ENCODE measurements around the gene LRCH4.

The LRCH4 gene

DNA sequence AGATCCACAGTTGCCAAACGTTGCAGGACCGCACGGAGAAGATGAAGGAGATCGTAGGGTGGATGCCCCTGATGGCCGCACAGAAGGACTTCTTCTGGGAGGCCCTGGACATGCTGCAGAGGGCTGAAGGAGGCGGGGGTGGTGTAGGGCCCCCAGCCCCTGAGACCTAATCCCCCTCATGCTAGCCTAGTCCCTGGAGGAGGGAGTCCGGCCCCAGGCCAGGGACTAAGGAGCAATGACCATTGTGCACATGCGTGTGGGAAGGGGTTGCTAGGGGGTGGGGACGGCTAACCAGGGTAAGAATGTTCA, 14.8 kb upstream of the LRCH4 start:
- DNase-seq, result no peak
- TF ChIP-seq POLR2A (IDR thresholded peaks at IDR 0.05; ENCODE audit: low read length) (no peak), GATA1 (IDR thresholded peaks at IDR 0.05; ENCODE audit: low read depth, low read length) (no peak)

DNA sequence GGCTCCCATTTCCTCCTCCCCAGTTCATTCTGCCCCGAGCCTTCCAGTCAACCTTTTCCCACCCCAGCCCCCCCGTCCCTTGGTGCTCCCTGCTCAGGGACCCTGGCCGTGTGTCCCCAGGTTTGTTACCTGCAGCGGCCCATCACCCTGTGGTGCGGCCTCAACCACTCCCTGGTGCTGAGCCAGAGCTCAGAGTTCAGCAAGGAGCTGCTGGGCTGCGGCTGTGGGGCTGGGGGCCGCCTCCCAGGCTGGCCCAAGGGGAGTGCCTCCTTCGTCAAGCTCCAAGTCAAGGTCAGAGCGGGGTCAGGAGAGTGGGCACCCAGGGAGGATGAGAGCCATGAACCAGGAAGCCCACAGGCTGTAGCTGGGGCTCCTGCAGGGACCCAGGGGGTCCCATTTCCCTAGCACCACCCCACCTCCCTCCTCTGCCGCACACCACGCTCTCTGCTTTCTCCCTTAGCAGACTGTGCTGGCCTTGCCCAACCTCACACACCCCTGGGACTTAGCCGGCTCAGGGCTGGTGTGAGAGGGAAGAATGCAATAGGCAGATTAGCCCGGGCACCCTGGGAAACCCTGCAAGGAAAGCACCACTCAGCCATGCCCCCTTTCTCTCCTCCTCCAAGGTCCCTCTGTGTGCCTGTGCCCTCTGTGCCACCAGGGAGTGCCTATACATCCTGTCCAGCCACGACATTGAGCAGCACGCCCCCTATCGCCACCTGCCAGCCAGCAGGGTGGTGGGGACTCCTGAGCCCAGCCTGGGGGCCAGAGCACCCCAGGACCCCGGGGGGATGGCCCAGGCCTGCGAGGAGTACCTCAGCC, 14.2 kb upstream of the LRCH4 start:
- no peak for DNase-seq
- no peak for TF ChIP-seq GATA1 (IDR thresholded peaks at IDR 0.05; ENCODE audit: low read depth, low read length)
- TF ChIP-seq POLR2A (IDR thresholded peaks at IDR 0.05; ENCODE audit: low read length), result no peak

DNA sequence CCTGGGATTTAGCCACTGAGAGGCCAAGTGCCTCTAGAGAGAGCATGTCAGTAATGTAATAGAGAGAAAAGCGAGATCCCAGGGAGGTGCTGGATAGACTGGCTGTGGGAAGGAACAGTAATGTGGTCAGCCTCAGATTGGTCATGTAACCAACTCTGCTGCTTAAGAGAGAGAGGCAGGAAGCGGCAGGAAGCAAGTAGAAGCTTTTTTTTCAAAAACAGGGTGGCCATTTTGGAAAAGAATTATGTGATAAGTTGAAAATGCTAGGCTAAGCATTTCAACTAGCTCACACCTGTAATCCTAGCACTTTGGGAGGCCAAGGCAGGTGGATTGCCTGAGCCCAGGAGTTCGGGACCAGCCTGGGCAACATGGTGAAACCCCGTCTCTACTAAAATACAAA, 12.5 kb upstream of the LRCH4 start:
- no peak for TF ChIP-seq POLR2A (IDR thresholded peaks at IDR 0.05; ENCODE audit: low read length)
- no peak for TF ChIP-seq GATA1 (IDR thresholded peaks at IDR 0.05; ENCODE audit: low read depth, low read length)
- no peak for DNase-seq

DNA sequence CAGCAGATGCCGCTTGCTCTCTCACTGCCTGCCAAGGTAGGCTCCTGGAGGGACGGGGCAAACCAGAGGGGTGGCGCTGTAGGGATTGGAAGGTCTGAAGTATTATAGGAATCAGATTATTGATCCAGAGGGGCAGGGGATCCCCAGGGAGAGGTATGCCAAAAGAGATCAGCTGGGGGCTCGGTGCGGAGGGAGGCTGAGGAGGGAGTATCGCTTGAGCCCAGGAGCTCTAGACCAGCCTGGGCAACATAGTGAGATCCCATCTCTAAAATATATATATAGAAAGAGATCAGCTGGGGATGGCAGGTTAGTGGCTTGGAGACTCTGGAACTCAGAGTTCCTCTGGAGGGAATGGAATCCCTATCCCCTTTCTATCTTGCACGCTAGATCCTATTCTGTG, 9.3 kb upstream of the LRCH4 start:
- no peak for TF ChIP-seq POLR2A (IDR thresholded peaks at IDR 0.05; ENCODE audit: low read length)
- TF ChIP-seq GATA1 (IDR thresholded peaks at IDR 0.05; ENCODE audit: low read depth, low read length), result no peak
- no peak for DNase-seq

DNA sequence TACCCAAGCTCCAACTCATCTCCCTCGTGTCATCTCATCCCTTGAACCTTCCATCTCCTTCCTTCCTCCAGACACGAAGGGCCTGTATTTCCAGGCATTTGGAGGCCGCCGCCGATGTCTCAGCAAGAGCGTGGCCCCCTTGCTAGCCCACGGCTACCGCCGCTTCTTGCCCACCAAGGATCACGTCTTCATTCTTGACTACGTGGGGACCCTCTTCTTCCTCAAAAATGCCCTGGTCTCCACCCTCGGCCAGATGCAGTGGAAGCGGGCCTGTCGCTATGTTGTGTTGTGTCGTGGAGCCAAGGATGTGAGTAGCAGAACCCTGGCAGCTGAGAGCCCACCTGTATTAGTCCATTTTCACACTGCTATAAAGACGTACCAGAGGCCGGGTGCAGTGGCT, 5.7 kb upstream of the LRCH4 start:
- DNase-seq, result no peak
- TF ChIP-seq POLR2A (IDR thresholded peaks at IDR 0.05; ENCODE audit: low read length) (no peak), GATA1 (IDR thresholded peaks at IDR 0.05; ENCODE audit: low read depth, low read length) (no peak)

DNA sequence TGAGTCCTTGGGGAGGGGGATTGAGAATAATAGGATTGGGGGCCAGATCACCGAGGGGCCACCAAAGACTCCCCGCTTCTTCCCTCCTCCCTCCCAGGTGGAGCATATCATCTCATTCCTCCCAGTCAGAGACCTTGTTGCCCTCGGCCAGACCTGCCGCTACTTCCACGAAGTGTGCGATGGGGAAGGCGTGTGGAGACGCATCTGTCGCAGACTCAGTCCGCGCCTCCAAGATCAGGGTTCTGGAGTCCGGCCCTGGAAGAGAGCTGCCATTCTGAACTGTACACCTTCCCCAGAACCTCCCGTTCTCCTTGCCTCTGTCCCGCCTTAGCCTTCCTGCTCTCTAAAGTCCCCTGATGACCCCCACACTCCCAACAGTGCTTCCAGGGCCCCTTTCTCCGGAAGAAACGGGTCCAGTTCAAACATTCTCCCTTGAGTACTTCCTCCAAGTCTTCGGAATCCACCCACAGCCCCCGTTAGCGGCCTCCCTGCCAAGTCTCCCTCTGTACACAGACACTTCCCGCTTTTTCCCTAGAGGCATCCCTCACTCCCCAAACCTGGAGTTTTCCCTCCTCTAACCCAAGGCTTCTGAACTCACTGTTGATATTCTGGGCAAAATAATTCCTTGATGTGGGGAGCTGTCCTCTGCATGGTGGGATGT, 4.3 kb upstream of the LRCH4 start:
- no peak for TF ChIP-seq GATA1 (IDR thresholded peaks at IDR 0.05; ENCODE audit: low read depth, low read length)
- no peak for TF ChIP-seq POLR2A (IDR thresholded peaks at IDR 0.05; ENCODE audit: low read length)
- no peak for DNase-seq

DNA sequence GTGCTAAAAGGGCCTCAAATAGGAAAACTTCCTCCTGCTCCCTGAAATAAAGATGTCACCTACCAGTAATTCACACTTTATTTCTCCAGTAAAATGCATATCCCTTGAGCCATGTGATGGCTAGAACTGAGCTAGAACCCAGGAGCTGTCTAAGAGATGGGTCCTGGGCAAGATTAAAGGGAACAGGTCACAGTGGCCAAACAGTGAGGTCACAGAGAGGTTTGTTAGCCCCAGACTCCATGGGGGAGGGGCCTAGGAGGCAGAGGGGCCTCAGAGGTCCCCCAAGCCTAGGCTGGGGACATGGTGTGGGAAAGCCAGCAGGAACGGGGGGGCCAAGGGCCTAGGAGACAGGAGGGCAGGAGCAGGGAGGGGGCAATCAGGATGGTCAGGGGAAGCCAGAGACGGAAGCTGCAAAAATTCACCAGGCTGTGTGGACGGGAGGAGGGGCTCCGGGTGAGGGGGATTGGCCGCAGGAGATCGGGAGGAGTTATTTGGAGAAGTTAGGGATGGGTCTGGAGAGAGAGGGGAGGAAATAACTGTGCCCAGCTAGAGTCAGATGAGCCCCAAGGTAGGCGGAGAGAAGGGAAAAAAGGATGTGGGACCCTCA, 3.5 kb upstream of the LRCH4 start:
- TF ChIP-seq GATA1 (IDR thresholded peaks at IDR 0.05; ENCODE audit: low read depth, low read length) (no peak), POLR2A (IDR thresholded peaks at IDR 0.05; ENCODE audit: low read length) (no peak)
- no peak for DNase-seq

DNA sequence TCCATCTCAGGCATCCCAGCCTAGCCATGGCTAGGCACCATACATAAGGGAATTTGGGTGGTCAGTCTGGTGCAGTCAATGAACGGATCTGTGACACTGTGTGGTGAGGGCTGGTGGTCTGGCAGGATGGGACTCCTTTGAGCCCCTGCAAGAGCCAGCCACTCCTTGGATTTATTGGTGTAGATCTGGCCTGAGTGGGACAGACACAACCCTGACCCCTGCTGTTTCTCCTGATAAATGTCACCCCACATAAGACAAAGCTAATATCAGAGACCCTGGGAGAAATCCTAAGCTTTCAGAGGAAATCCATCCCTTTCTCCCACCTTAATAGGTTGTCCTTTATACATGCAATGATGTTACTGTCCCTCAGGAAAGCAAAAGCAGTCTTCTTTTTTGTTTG, 2.5 kb upstream of the LRCH4 start:
- DNase-seq, result peak; percentile 47 to 58
- TF ChIP-seq POLR2A (IDR thresholded peaks at IDR 0.05; ENCODE audit: low read length), result no peak
- no peak for TF ChIP-seq GATA1 (IDR thresholded peaks at IDR 0.05; ENCODE audit: low read depth, low read length)

DNA sequence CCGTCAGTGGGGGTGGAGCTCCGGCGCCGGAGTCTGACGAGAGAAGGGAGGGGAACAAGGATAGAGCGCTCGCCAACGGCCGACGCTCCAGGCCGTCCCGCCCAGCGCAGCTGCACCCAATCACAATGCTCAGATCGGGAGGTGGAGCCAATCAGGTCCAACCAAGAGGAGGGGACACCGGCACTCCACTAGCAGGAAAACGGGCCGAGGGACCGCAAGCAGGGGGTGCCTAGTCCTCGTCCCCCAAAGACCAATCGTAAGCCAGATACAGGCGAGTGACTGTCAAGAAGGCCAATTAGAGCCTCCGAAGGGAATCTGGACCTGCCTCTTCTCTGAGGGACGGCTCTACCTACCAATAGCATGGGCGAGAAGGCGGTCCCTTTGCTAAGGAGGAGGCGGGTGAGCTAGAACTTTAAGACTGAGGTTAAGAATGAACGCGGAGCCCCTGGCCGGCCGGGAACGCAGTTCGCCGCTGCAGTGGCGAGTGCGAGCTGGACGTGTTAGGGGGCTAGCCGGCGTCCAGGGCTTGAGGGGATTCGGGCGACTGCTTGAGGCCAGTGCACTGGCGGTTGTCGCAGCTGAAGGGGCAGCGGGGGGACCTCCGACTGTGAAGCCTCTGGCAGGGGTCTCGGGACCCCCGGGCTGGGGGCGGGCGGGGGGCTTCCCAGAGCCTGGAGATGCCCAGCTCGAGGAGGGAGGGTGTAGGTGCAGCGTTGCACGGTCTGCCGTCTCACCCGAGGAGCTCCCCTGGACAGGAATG, 517 bp upstream of the LRCH4 start, which contains the start of gene FBXO24:
FBXO24 (plus strand) TSS at position 63 of the 760 bp plus-strand sequence; CDS start at position 361, 298 bp downstream.
- peak; percentile 100 for DNase-seq
- no peak for TF ChIP-seq GATA1 (IDR thresholded peaks at IDR 0.05; ENCODE audit: low read depth, low read length)
- peak; percentile 89 for TF ChIP-seq POLR2A (IDR thresholded peaks at IDR 0.05; ENCODE audit: low read length)

DNA sequence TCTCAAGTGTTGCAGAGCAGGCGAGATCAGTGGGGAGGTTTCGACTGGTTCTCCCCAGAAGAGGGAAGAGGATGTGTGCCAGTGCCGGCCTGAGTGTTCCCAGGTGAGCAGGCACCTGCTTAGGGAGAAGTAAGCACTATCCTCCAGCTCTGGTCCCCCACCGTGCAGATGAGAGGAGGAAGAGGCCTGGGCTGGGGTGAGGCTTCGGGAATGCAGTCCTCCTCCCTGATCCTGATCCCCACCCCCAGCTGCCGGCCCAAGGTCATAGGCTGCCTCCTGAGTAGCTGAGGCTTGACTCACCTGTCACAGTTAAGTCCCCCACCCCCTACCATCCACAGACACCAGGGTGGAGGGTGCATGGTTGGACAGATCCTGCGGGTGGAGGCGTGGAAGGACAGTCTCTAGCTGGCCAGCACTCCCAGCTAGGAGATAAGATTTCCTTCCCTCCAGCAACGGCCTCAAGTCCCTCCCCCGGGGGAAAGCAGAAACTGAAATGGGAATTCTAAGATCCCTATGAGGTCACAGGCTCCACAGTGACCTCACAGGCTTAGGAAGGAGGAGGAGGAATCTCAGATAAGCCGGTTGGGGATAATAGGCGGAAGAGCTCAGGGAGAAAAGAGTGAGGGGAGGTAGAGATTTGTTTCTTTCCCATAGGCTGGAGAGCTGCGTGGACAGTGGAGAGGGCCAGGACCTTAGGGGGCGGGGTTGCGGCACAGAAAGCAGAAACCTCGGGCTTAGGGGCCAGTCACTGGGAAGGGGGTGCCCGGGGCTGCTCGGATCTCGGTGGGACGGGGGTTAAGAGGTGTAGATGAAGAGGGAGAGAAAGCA, 1.0 kb downstream of the LRCH4 start:
- peak; percentile 49 to 61 for DNase-seq
- TF ChIP-seq POLR2A (IDR thresholded peaks at IDR 0.05; ENCODE audit: low read length) (no peak), GATA1 (IDR thresholded peaks at IDR 0.05; ENCODE audit: low read depth, low read length) (no peak)

DNA sequence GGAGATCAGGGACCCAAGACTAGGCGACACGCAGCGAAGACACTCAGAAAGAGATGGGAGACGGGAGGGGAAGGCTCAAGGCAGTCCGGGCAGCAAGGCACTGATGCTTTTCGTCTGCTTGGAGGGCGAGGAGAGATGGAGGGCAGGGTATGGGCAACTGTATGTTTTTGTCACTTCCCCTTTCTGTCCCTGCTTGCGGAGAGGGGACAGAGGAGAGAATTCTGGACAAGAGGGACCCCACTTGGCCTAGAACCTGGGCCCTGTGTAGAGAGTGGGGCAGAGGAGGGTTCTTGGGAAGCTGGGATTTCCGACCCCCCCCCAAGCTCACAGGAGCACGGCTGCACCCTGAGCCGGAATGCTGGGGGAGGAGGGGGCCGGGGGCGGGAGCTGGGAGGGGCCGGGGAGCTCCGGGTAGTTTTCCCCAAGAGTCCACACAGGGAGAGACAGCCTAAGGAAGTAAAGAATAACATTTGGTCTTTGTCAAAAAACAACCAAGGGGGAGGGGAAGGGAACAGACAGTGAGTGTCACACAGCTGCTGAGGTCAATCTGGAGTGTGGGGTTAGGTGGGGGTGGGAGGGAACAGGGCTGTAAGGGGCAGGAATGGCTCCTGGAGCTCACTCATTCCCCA, 1.8 kb downstream of the LRCH4 start:
- DNase-seq, result no peak

DNA sequence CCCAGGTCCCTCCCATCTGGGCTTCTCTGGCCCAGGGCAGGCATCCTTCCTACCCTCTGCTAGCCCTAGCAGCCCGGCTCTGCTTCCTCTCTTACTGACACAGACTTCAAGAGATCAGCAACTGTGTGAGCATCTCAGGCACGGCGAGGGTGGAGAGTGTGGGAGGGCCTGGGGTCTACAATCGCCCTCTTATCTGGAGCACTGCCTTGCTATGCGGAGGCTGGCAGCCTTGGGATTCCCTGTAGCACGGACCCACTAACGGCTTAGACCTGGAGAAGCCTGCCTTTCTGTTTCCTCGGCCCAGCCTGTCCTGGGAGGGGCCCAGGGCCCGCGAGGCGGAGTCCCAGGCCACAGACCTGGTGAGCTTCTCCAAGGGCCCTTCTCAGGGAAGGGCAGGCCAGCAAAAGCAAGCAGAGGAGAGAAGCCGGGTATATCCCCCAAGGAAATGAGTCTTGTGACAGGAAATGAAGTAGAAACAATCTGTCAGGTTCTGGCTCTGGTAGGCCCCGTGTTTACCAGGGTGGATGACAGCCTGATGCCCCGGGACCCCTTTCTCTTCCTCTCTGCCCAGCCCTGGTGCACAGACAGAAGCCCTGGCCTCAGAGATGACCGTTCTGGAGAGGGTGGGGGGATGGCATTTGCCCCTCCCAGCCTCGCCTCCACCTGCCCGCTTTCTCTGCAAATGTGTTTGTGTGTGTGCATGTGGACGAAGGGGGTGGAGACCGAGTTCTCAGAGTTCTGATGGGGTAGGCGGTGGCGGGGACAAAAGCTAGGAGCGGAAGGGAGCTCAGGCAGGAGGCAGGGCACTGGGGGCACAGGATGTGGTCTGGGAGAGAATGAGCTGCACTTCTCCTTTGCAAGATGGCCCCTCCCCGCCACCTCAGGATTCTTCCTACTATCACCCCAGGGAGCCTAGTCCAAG, 2.5 kb downstream of the LRCH4 start:
- DNase-seq, result peak; percentile 40 to 56
- TF ChIP-seq GATA1 (IDR thresholded peaks at IDR 0.05; ENCODE audit: low read depth, low read length) (no peak), POLR2A (IDR thresholded peaks at IDR 0.05; ENCODE audit: low read length) (no peak)

More for the DNA sequence above, 1.8 kb downstream of the LRCH4 start:
- no peak for TF ChIP-seq GATA1 (IDR thresholded peaks at IDR 0.05; ENCODE audit: low read depth, low read length)
- no peak for TF ChIP-seq POLR2A (IDR thresholded peaks at IDR 0.05; ENCODE audit: low read length)
